HFF-Myc (cell line): ENCODE results near the gene GTF2H1.
A peak's percentile ranks its signal among the peaks of the same experiment; 100 is the strongest.

Experiments used
- DNase-seq: peaks from one replicate; pipeline ENCODE4 v3.0.0-alpha.2; 2011; ENCODE audit warnings: low read depth; ENCODE audit errors: extremely low read depth
- H3K4me3 ChIP-seq: replicated peaks from 2 replicates; pipeline ENCODE4 v1.5.1; 2011; ENCODE audit warnings: low read depth, mild to moderate bottlenecking, control low read depth, low read length
- CTCF ChIP-seq: IDR thresholded peaks from 2 replicates; pipeline ENCODE4 v1.5.1; 2012; ENCODE audit warnings: mild to moderate bottlenecking, low read depth, low read length, control low read depth; ENCODE audit errors: missing control alignments

GTF2H1 gene

DNA sequence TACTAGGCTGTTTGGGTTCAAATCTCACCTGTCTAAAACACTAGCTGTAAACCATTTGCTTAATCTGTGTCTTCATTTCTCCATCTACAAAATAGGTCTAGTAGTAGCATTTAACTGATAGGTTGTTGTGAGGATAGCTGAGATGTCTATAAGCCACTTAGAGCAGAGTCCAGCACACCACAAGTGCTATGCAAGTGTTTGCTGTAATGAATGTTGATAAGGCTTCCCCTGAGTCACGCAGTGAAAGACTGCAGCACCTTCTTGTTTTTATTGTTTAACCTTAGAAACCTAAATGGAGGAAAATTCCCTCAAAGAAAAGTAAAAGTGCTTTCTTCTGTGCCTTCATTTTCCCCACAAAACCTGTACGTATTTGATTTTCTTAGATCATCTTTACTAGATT, 48.9 kb downstream of the GTF2H1 start:
- DNase-seq = no peak
- no peak overlapping the region for H3K4me3 ChIP-seq
- TF ChIP-seq CTCF = no peak

DNA sequence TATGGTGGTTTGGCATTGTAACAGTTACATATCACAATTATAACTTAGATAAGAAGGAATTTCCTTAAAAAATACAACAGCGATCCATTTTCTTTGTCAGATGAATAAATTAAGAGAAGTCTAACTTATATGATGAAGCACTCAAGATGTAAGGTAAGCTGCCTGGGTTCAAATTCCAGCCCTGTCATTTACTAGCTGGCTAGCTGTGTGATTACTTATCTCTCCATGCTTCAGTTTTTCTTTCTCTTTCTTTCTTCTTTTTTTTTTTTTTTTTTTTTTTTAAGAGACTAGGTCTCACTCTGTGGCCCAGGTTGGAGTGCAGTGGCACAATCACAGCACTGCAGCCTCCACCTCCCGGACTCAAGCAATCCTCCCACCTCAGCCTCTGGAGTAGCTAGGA, 49.8 kb downstream of the GTF2H1 start:
- DNase-seq = no peak
- no peak for TF ChIP-seq CTCF
- no peak overlapping the region for H3K4me3 ChIP-seq

GRCh38 chr11:18374956-18375355, 52.6 kb downstream of the GTF2H1 start:
- TF ChIP-seq CTCF = no peak
- no peak overlapping the region for H3K4me3 ChIP-seq
- DNase-seq = no peak

DNA sequence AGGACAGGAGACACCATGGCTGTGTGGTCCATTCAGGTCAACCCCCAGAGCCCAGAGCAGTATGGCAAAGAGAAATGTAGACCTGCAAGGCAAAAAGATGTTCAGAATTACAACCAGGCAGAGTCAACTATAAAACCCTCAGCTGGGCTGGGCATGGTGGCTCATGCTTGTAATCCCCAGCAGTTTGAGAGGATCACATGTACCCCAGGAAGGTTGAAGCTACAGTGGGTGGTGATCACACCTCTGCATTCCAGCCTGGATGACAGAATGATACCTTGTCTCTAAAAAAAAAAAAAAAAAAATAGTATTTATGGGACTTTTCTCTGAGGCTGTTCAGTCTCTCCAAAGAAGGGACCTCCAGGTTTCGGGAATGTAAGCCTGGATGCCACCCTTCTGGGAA, 53.6 kb downstream of the GTF2H1 start:
- DNase-seq = no peak
- no peak for TF ChIP-seq CTCF
- H3K4me3 ChIP-seq = no peak overlapping the region

DNA sequence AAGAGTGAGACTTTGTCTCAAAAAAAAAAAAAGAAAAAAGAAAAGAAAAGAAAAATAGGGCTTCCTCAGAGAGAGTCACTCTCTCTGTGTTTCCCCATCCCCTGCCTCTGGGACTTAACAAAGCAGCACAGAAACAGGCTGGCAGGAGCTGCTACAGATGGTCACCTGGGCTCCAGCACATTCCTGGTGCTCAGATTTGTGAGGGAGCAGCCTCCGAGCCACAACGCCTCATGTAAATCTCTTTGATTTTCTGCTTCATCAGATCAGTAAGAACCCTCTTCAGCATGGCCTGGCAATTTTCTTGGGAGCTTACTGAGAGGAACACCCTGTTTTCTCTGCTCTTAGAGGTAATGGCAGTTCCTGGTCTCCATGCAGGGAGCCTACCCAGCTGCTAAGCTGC, 56.8 kb downstream of the GTF2H1 start:
- H3K4me3 ChIP-seq = no peak overlapping the region
- TF ChIP-seq CTCF = no peak

GRCh38 chr11:18383388-18384156, 61.2 kb downstream of the GTF2H1 start:
- peak; percentile 99 for DNase-seq
- H3K4me3 ChIP-seq = peak overlapping the region; percentile 32
- TF ChIP-seq CTCF = no peak

More for the DNA sequence above, 56.8 kb downstream of the GTF2H1 start:
- DNase-seq = no peak
